Measurements from ENCODE around the gene ADAMTSL2.

- TF ChIP-seq, protein P1, sequence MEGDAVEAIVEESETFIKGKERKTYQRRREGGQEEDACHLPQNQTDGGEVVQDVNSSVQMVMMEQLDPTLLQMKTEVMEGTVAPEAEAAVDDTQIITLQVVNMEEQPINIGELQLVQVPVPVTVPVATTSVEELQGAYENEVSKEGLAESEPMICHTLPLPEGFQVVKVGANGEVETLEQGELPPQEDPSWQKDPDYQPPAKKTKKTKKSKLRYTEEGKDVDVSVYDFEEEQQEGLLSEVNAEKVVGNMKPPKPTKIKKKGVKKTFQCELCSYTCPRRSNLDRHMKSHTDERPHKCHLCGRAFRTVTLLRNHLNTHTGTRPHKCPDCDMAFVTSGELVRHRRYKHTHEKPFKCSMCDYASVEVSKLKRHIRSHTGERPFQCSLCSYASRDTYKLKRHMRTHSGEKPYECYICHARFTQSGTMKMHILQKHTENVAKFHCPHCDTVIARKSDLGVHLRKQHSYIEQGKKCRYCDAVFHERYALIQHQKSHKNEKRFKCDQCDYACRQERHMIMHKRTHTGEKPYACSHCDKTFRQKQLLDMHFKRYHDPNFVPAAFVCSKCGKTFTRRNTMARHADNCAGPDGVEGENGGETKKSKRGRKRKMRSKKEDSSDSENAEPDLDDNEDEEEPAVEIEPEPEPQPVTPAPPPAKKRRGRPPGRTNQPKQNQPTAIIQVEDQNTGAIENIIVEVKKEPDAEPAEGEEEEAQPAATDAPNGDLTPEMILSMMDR (IDR thresholded peaks at IDR 0.05): no peak
- TF ChIP-seq EP300 (IDR thresholded peaks at IDR 0.05) (no peak), POLR2A (IDR thresholded peaks at IDR 0.05) (no peak)
Measured at GRCh38 chr9:133538851-133539833, 4.6 kb downstream of the ADAMTSL2 start.

All from tibial nerve (tissue), 4 donors.